A549 (cell line): ENCODE measurements around the gene ATG10. TPM values are rescaled to one million over a fixed set of nuclear protein-coding genes. Genes with fewer than 3 reads are reported as not detected.

ENCODE experiments used
- ATAC-seq, 2 experiments: fragments of 200-7000 bp in 1 of 2; fragments of >200 bp in 1 of 2; cut with Nextera tagmentation in 1 of 2; cut with Tn5 transposase in 1 of 2; 3 replicates each; pipeline versions ENCODE4 v1.8.0 to v1.9.1; 2018 to 2020; ENCODE audit warnings: mild to moderate bottlenecking in 1 of 2, moderate library complexity in 1 of 2
- CTCF ChIA-PET: fragments of 300-600 bp; sonication (Branson Sonifier 250); formaldehyde crosslinking; extraction: SDS; loops from one replicate; lab custom pipeline; 2021; ENCODE audit warnings: antibody characterized with exemption, inconsistent platforms; lab: Yijun Ruan, JAX
- POLR2A ChIA-PET: fragments of 350-600 bp; formaldehyde crosslinking; extraction: SDS; loops from one replicate; lab custom pipeline; 2021; ENCODE audit warnings: antibody characterized with exemption, inconsistent platforms; lab: Yijun Ruan, JAX
- DNase-seq, 2 experiments: peaks; one replicate each; pipeline versions ENCODE4 v3.0.0 to v3.0.0-alpha.2; 2011 to 2016; ENCODE audit warnings: low read depth in 1 of 2, low spot score in 1 of 2
- FAIRE-seq: peaks from 2 replicates; lab custom pipeline; 2011; peaks lifted over from hg19 to GRCh38; lab: Jason Lieb, UNC
- H3K27ac ChIP-seq, 2 experiments: fragments of >200 bp; sonication (Bioruptor Twin); formaldehyde crosslinking; 3 replicates each; pipeline ENCODE4 v1.5.1; 2016 to 2017
- H3K4me1 ChIP-seq: fragments of >200 bp; sonication (Bioruptor Twin); formaldehyde crosslinking; 3 replicates; pipeline ENCODE4 v1.6.1; 2016
- H3K4me2 ChIP-seq: fragments of >200 bp; sonication (Bioruptor Twin); formaldehyde crosslinking; 3 replicates; pipeline ENCODE4 v1.6.1; 2016
- H3K4me3 ChIP-seq: fragments of >200 bp; sonication (Bioruptor Twin); formaldehyde crosslinking; 3 replicates; pipeline ENCODE4 v1.5.1; 2016
- H3K9me3 ChIP-seq: fragments of >200 bp; sonication (Bioruptor Twin); formaldehyde crosslinking; 3 replicates; pipeline ENCODE4 v1.6.1; 2016
- CBX2 ChIP-seq: fragments of 200-600 bp; sonication (generic); IDR thresholded peaks from 2 replicates; pipeline ENCODE4 v1.6.1; 2016; ENCODE audit warnings: low read depth, mild to moderate bottlenecking, borderline replicate concordance
- CEBPB ChIP-seq, 2 experiments: fragments of >200 bp in 1 of 2; sonication (Bioruptor Twin) in 1 of 2; formaldehyde crosslinking in 1 of 2; IDR thresholded peaks; 2 replicates each; pipeline ENCODE4 v1.6.1; 2012 to 2016
- CHD2 ChIP-seq: fragments of 150-350 bp; IDR thresholded peaks from 2 replicates; pipeline ENCODE4 v1.6.1; 2014; ENCODE audit warnings: low read length; ENCODE audit not compliant: partially characterized antibody
- EHF ChIP-seq: fragments of 250-450 bp; sonication (Bioruptor Pico); IDR thresholded peaks from 2 replicates; pipeline ENCODE4 v1.5.0; 2020; ENCODE audit warnings: mild to moderate bottlenecking
- EP300 ChIP-seq, 2 experiments: fragments of >200 bp; sonication (Bioruptor Twin); formaldehyde crosslinking; IDR thresholded peaks; 2 replicates in 1 of 2; 3 replicates in 1 of 2; pipeline ENCODE4 v1.6.1; 2016 to 2017
- FOSL2 ChIP-seq, 2 experiments: fragments of 450-650 bp in 1 of 2; fragments of >200 bp in 1 of 2; sonication (Bioruptor Twin) in 1 of 2; formaldehyde crosslinking; IDR thresholded peaks; 2 replicates each; pipeline versions ENCODE4 v1.5.0 to v1.6.1; 2016 to 2020; ENCODE audit warnings: mild to moderate bottlenecking in 1 of 2, moderate library complexity in 1 of 2
- FOXS1 ChIP-seq: fragments of 250-450 bp; sonication (Bioruptor Pico); IDR thresholded peaks from 2 replicates; pipeline ENCODE4 v1.5.0; 2020; ENCODE audit warnings: mild to moderate bottlenecking, moderate library complexity
- HEYL ChIP-seq: fragments of 250-450 bp; sonication (Bioruptor Pico); IDR thresholded peaks from 2 replicates; pipeline ENCODE4 v1.8.0; 2021; ENCODE audit warnings: mild to moderate bottlenecking, moderate library complexity
- JUN ChIP-seq, 2 experiments: fragments of >200 bp; sonication (Bioruptor Twin); formaldehyde crosslinking; IDR thresholded peaks; 2 replicates in 1 of 2; 3 replicates in 1 of 2; pipeline ENCODE4 v1.6.1; 2016 to 2017
- JUNB ChIP-seq: fragments of >200 bp; sonication (Bioruptor Twin); formaldehyde crosslinking; IDR thresholded peaks from 2 replicates; pipeline ENCODE4 v1.6.1; 2016
- KDM1A ChIP-seq: fragments of 200-600 bp; sonication (generic); IDR thresholded peaks from 2 replicates; pipeline ENCODE4 v1.6.1; 2016; ENCODE audit warnings: low read depth, mild to moderate bottlenecking
- MAFK ChIP-seq: fragments of 450-650 bp; IDR thresholded peaks from 2 replicates; pipeline ENCODE4 v1.6.1; 2014; ENCODE audit not compliant: partially characterized antibody
- NFE2L2 ChIP-seq: fragments of 150-350 bp; conservative IDR thresholded peaks from 2 replicates; pipeline ENCODE4 v1.6.1; 2014; ENCODE audit warnings: low read length
- NPAS2 ChIP-seq: fragments of 250-450 bp; sonication (Bioruptor Pico); IDR thresholded peaks from 2 replicates; pipeline ENCODE4 v1.8.0; 2022; ENCODE audit warnings: mild to moderate bottlenecking, moderate library complexity, borderline replicate concordance
- NR3C1 ChIP-seq: fragments of >200 bp; sonication (Bioruptor Twin); formaldehyde crosslinking; IDR thresholded peaks from 3 replicates; pipeline ENCODE4 v1.6.1; 2017
- POLR2AphosphoS2 ChIP-seq: conservative IDR thresholded peaks from 2 replicates; pipeline ENCODE4 v1.6.1; 2012; ENCODE audit warnings: low read length, improper control_type of control experiment, inconsistent platforms
- RARB ChIP-seq: fragments of 250-450 bp; sonication (Bioruptor Pico); IDR thresholded peaks from 2 replicates; pipeline ENCODE4 v1.8.0; 2021; ENCODE audit warnings: mild to moderate bottlenecking, moderate library complexity
- RCOR1 ChIP-seq: fragments of 150-350 bp; IDR thresholded peaks from 2 replicates; pipeline ENCODE4 v1.6.1; 2014; ENCODE audit warnings: antibody characterized with exemption, low read length, low read depth
- ZC3H11A ChIP-seq: fragments of 450-650 bp; IDR thresholded peaks from 2 replicates; pipeline ENCODE4 v1.6.1; 2014; ENCODE audit warnings: antibody characterized with exemption, mild to moderate bottlenecking
- ZNF302 ChIP-seq: fragments of 250-450 bp; sonication (Bioruptor Pico); IDR thresholded peaks from 2 replicates; pipeline ENCODE4 v1.9.0; 2021; ENCODE audit warnings: inconsistent platforms, mild to moderate bottlenecking, moderate library complexity
- ZSCAN20 ChIP-seq: fragments of 250-450 bp; sonication (Bioruptor Pico); IDR thresholded peaks from 2 replicates; pipeline ENCODE4 v1.8.0; 2022; ENCODE audit warnings: mild to moderate bottlenecking, moderate library complexity
- WGBS: methylation state at CpG from one replicate; pipeline ENCODE4 v1.1.6; 2017; ENCODE audit errors: missing lambda C conversion rate; 5-methylcytosine and 5-hydroxymethylcytosine counted together
- polyA plus RNA-seq, 4 experiments: library from polyadenylated mRNA; depleted of rRNA in 3 of 4; stranded (reverse); fragments of >200 nt; fragmentation: RNase III in 1 of 4; extraction: RNeasy Plus Mini Kit Qiagen cat#74134 plus additional on column Dnase treatment in 1 of 4; gene quantifications; 2 replicates in 3 of 4; 3 replicates in 1 of 4; pipeline ENCODE4 v1.2.3, GENCODE V29; 2011 to 2017
- TF ChIP-seq, protein P1 (sequence below): IDR thresholded peaks from 2 replicates; pipeline ENCODE4 v1.6.1; 2012
- TF ChIP-seq, protein P2 (sequence below): fragments of 250-450 bp; sonication (Bioruptor Pico); IDR thresholded peaks from 2 replicates; pipeline ENCODE4 v1.5.0; 2021; ENCODE audit warnings: mild to moderate bottlenecking, moderate library complexity, borderline replicate concordance
- TF ChIP-seq, protein P3 (sequence below): fragments of 250-450 bp; sonication (Bioruptor Pico); IDR thresholded peaks from 2 replicates; pipeline ENCODE4 v1.5.0; 2020; ENCODE audit warnings: low read depth, mild to moderate bottlenecking, moderate library complexity
- TF ChIP-seq, protein P4 (sequence below): IDR thresholded peaks from 2 replicates; pipeline ENCODE4 v1.6.1; 2012; ENCODE audit warnings: low read depth, borderline replicate concordance
- TF ChIP-seq, protein P5 (sequence below): IDR thresholded peaks from 2 replicates; pipeline ENCODE4 v1.6.1; 2012
- TF ChIP-seq, protein P6 (sequence below): fragments of >200 bp; sonication (Bioruptor Twin); formaldehyde crosslinking; IDR thresholded peaks from 3 replicates; pipeline ENCODE4 v1.6.1; 2016

Gene ATG10
- polyA plus RNA-seq, 2 of the 4 experiments (the other 2 are of a cell fraction): 12.7 to 17.9 TPM

DNA sequence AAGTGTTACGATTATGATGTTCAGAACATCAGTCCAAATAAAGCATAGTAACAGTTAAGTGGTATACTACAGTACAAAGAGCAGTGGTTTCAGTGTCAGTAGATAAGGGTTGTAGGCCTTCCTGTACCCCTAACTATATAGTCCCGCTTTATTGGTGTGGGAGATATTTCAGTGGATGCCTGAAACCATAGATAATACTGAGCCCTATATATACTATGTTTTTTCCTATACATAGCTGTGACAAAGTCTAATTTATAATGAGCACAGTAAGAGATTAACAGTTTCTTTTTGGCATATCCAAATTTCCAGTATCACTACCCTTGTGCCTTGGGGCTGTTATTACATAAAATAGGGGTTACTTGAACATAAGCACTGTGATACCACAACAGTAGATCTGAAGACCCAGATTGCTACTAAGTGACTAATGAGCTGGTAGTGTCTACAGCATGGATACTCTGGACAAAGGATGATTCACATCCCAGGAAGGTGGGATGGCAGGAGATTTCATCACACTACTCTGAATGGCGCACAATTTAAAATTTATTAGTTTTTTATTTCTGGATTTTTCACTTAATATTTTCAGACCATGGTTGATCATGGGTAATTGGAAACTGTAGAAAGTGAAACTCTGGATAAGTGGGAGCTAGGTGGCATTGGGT is 187.1 kb downstream of the ATG10 start:
- TF ChIP-seq EHF (no peak), FOSL2 (IDR thresholded peaks at IDR 0.05) (peak; percentile 57; the same call in 1 of the 2 replicates), FOSL2 (CRISPR knock-in tag; IDR thresholded peaks at IDR 0.05) (peak; percentile 83), JUNB (peak; percentile 60), RARB (CRISPR knock-in tag) (no peak), JUN (IDR thresholded peaks at IDR 0.05) (peak in 1 of 2 experiments; percentile 34; a peak in 1 of 5 replicates), EP300 (IDR thresholded peaks at IDR 0.05) (peak in 1 of 2 experiments; percentile 45; a peak in 2 of 5 replicates), CEBPB (IDR thresholded peaks at IDR 0.05) (peak; percentile 78 to 86)
- 74% methylated on average over 3 of the region's 3 CpGs for WGBS
- Histone ChIP-seq H3K9me3 (no peaks in the 10 kb centered on the region), H3K4me2 (peak overlapping the region; percentile 70), H3K4me1 (peaks cover 35% of the 10 kb centered on the region), H3K27ac (peak overlapping the region; percentile 70 to 82), H3K4me3 (no peak overlapping the region)
- ATAC-seq (peak; percentile 96 to 98), DNase-seq (peak; percentile 18 to 67), FAIRE-seq (peak; percentile 87)
- ChIA-PET CTCF (interaction anchor here (0.9 to 1.5 kb wide), 3 partner anchors 17 to 733 kb away, joined by 3 to 5 read pairs (median 3); no protein-coding TSS in a partner anchor), POLR2A (interaction anchor here (1.0 to 1.2 kb wide), 3 partner anchors 187 to 408 kb away, joined by 3 to 4 read pairs (median 3); partner anchors contain the start of genes ATG10 and SSBP2)

DNA sequence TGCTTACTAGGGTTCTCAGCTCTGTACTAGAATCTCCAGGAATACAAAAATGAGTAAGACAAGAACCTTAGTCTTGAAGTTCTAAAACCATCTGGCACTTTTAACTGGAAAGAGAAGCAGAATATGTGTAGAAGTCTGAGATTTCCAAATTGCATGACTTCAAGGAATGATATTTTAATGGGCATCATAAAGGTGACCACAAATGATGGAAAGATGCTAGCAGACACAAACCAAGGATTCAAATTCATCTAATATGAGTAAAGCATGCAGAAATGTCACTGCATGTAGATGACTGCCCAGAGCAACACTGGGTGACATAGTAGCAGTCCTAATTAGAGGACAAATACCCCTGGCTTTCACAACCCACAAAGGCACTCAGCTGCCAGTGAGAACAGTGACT is 189.1 kb downstream of the ATG10 start:
- CTCF ChIA-PET: no interaction called here
- FAIRE-seq (peak; percentile 49), ATAC-seq (no peak), DNase-seq (no peak)
- Histone ChIP-seq H3K4me3 (no peak overlapping the region), H3K27ac (peak overlapping the region; percentile 55 to 82; a peak in 5 of 6 replicates), H3K4me1 (peaks cover 47% of the 10 kb centered on the region), H3K4me2 (no peak overlapping the region), H3K9me3 (no peaks in the 10 kb centered on the region)
- TF ChIP-seq NR3C1 (no peak), HEYL (CRISPR knock-in tag) (no peak), CEBPB (IDR thresholded peaks at IDR 0.05) (no peak), FOXS1 (CRISPR knock-in tag) (no peak)
- TF ChIP-seq, protein P1, sequence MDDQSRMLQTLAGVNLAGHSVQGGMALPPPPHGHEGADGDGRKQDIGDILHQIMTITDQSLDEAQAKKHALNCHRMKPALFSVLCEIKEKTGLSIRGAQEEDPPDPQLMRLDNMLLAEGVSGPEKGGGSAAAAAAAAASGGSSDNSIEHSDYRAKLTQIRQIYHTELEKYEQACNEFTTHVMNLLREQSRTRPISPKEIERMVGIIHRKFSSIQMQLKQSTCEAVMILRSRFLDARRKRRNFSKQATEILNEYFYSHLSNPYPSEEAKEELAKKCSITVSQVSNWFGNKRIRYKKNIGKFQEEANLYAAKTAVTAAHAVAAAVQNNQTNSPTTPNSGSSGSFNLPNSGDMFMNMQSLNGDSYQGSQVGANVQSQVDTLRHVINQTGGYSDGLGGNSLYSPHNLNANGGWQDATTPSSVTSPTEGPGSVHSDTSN: no peak
- TF ChIP-seq, protein P2, sequence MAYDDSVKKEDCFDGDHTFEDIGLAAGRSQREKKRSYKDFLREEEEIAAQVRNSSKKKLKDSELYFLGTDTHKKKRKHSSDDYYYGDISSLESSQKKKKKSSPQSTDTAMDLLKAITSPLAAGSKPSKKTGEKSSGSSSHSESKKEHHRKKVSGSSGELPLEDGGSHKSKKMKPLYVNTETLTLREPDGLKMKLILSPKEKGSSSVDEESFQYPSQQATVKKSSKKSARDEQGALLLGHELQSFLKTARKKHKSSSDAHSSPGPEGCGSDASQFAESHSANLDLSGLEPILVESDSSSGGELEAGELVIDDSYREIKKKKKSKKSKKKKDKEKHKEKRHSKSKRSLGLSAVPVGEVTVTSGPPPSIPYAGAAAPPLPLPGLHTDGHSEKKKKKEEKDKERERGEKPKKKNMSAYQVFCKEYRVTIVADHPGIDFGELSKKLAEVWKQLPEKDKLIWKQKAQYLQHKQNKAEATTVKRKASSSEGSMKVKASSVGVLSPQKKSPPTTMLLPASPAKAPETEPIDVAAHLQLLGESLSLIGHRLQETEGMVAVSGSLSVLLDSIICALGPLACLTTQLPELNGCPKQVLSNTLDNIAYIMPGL (CRISPR knock-in tag): no peak
- POLR2A ChIA-PET: no interaction called here

DNA sequence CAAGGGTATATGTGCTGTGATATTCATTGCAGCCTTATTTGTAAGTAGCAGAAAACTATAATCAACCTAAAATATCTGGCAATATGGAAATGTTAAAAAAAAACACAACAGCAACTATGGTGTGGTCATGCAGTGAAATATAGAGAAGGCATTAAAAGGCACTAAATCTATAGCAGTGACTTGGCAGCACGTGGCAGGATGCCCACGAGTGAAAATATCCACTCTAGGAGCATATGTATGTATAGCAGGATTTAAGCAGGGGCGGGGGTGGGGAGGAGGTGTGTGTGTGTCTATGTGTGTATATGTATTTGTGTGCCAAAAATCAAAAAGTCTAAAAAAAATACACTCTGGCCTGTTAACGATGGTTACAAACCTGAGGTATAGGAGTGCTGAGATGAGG is 190.8 kb downstream of the ATG10 start:
- FAIRE-seq: no peak
- TF ChIP-seq KDM1A (no peak), CBX2 (no peak), MAFK (no peak), CHD2 (no peak), ZNF302 (CRISPR knock-in tag) (no peak), NFE2L2 (no peak), NPAS2 (CRISPR knock-in tag) (no peak), POLR2AphosphoS2 (no peak), RCOR1 (no peak), CEBPB (IDR thresholded peaks at IDR 0.05) (no peak), ZSCAN20 (CRISPR knock-in tag) (no peak), ZC3H11A (no peak)
- TF ChIP-seq, protein P3, sequence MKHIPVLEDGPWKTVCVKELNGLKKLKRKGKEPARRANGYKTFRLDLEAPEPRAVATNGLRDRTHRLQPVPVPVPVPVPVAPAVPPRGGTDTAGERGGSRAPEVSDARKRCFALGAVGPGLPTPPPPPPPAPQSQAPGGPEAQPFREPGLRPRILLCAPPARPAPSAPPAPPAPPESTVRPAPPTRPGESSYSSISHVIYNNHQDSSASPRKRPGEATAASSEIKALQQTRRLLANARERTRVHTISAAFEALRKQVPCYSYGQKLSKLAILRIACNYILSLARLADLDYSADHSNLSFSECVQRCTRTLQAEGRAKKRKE (CRISPR knock-in tag): no peak
- TF ChIP-seq, protein P4, sequence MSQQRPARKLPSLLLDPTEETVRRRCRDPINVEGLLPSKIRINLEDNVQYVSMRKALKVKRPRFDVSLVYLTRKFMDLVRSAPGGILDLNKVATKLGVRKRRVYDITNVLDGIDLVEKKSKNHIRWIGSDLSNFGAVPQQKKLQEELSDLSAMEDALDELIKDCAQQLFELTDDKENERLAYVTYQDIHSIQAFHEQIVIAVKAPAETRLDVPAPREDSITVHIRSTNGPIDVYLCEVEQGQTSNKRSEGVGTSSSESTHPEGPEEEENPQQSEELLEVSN: no peak
- TF ChIP-seq, protein P5, sequence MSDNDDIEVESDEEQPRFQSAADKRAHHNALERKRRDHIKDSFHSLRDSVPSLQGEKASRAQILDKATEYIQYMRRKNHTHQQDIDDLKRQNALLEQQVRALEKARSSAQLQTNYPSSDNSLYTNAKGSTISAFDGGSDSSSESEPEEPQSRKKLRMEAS: no peak
- TF ChIP-seq, protein P6, sequence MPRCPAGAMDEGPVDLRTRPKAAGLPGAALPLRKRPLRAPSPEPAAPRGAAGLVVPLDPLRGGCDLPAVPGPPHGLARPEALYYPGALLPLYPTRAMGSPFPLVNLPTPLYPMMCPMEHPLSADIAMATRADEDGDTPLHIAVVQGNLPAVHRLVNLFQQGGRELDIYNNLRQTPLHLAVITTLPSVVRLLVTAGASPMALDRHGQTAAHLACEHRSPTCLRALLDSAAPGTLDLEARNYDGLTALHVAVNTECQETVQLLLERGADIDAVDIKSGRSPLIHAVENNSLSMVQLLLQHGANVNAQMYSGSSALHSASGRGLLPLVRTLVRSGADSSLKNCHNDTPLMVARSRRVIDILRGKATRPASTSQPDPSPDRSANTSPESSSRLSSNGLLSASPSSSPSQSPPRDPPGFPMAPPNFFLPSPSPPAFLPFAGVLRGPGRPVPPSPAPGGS: no peak

More for the DNA sequence above, 190.8 kb downstream of the ATG10 start:
- WGBS: 79% methylated on average over 4 of the region's 4 CpGs
- no peak for DNase-seq
- Histone ChIP-seq H3K4me2 (peak overlapping the region; percentile 81; the same call in 1 of the 3 replicates), H3K27ac (peak overlapping the region; percentile 78 to 88), H3K4me1 (peaks cover 53% of the 10 kb centered on the region), H3K4me3 (no peak overlapping the region), H3K9me3 (no peaks in the 10 kb centered on the region)
- ChIA-PET POLR2A (no interaction called here), CTCF (no interaction called here)
- ATAC-seq: no peak
